T follicular helper cell (primary cell): ENCODE data around the gene ZDHHC11.
A peak's percentile ranks its signal among the peaks of the same experiment; 100 is the strongest.
"Not testable (repeated sequence)": the region's sequence is repeated elsewhere in the genome, so short reads cannot be mapped to it uniquely, and the experiment has no call there.

ENCODE experiments used
- DNase-seq: peaks from one replicate; pipeline ENCODE4 v3.0.0-alpha.2; 2020; ENCODE audit warnings: low read depth

The ZDHHC11 gene

DNA sequence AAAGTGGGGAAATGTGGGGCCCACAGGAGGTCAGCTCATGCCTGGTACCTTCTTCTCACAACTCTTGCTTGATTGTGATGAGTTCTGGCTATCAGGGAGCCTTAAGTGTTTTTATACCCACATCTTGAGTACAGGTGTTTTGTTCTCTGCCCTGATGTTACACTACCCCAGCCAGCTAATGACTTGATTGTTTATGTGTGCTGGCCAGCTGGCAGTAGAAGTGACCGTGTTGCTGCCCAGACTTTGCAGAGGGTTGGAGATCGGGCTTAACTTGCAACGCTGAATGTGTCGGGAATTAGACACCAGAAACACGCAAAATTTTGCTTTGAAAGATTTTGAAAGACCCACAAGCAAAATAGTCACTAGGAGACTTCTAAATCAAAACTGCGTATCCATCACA is 49.3 kb downstream of the ZDHHC11 start:
- DNase-seq = no peak

DNA sequence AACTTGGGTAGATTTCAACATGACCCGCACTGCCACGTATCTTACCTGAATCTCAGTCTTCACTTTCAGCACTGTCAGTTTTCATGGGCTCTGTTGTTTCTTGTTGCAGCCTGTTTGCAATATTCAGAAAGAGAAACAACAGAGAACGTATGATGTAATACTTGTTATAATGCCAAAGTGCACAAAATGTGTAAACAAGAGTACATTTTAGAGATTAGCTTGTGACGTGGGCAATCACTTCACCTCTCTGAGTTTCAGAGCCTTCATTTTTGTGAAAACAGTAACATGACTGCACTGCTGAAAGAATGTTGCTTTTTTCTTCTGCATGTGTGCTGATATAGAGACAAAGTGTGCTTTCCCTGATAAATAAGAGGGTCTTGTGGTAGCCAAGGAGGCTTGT is 49.7 kb downstream of the ZDHHC11 start:
- not testable (repeated sequence) for DNase-seq

- not testable (repeated sequence) for DNase-seq
Measured at GRCh38 chr5:798505-799138, 52.2 kb downstream of the ZDHHC11 start.

GRCh38 chr5:797986-798385 is 52.8 kb downstream of the ZDHHC11 start:
- not testable (repeated sequence) for DNase-seq

DNA sequence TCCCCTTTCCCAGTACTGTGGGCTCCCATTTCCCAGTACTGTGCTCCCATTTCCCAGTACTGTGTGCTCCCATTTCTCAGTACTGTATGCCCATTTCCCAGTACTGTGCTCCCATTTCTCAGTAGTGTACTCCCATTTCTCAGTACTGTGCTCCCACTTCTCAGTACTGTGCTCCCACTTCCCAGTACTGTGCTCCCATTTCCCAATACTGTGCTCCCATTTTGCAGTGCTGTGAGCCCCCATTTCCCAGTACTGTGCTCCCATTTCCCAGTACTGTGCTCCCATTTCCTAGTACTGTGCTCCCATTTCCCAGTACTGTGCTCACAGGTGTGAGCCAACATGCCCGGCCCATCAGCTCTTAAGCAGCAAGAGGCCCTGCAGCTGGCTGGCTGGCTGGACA is 54.9 kb downstream of the ZDHHC11 start:
- DNase-seq = not testable (repeated sequence)

DNA sequence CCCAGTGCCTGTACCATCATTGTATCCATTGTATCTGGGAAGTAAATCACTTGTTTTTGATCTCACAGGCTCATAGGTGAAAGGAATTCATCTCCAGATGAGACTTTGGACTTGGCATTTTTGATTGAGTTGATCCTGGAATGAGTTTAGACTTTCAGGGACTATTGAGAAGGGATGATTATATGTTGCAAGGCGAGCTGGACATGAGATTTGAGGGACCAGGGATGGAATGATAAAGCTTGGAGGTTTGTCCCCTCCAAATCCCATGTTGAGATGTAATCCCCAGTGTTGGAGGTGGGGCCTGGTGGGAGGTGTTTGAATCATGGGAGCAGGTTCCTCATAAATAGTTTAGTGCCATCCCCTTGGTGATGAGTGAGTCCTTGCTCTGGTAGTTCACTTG is 55.8 kb downstream of the ZDHHC11 start:
- not testable (repeated sequence) for DNase-seq

GRCh38 chr5:788703-789102 is 62.1 kb downstream of the ZDHHC11 start:
- DNase-seq = not testable (repeated sequence)

GRCh38 chr5:787857-788233 is 62.9 kb downstream of the ZDHHC11 start:
- not testable (repeated sequence) for DNase-seq

DNA sequence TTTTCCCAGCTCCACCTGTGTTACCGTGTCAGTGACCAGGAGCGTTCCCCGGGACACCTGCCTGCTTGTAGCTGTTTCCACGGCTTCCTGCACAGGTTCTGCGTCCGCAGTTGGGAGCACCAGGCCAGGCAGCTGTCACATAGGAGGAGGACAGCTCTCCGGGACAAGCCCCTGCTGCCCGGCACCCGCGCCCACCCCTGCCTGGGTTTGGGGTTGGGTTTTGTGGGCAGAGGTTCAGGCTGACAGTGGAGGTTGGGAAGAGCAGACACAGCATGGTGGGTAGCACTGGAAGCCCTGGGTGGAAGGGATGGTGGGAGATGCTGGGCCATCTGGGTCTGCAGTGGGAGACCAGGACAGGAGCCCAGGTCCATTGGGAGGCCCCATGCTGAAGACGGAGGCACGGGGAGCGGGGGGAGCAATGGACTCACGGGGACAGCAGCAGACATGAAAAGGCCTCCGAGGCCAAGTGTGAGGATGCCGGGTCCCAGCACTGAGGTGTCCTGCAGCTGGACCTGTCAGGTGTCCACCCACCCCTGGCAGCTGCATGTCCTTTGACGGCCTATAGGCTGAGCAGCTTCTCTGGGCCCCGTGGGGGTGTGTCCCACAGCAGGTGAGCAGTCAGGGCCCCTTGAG is 63.4 kb downstream of the ZDHHC11 start:
- not testable (repeated sequence) for DNase-seq

- not testable (repeated sequence) for DNase-seq
Measured at GRCh38 chr5:785181-785705, 65.5 kb downstream of the ZDHHC11 start.

- peak; percentile 80 for DNase-seq
Measured at GRCh38 chr5:784428-785177, 66.2 kb downstream of the ZDHHC11 start, which contains the start of gene ZDHHC11B. ZDHHC11B (minus strand) TSS chr5:784729; CDS start chr5:766919, 17,810 bp downstream.

GRCh38 chr5:783881-784427 is 66.8 kb downstream of the ZDHHC11 start:
- DNase-seq = peak; percentile 27

GRCh38 chr5:783049-783802 is 67.6 kb downstream of the ZDHHC11 start:
- DNase-seq = not testable (repeated sequence)

DNA sequence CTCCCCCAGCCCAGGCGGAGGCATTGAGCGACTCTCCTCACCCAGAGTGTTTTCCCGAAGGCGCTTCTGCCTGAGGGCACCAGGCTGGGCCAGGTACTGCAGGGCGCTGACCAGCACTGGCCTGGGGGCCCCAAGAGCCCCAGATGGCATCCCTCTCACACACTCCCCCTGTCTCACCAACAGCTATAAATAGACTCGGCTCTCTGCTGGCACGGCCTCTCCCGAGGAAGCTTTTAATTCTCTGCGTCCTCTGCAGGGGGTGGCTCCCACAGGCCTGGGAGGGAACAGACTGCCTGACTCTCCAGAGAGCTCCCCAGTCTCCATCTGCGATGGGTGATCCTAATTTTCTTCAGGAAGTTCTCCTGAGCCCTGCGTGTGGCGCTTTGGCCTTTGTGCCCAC is 68.4 kb downstream of the ZDHHC11 start:
- DNase-seq = not testable (repeated sequence)

GRCh38 chr5:780571-780970 is 70.2 kb downstream of the ZDHHC11 start:
- DNase-seq = not testable (repeated sequence)

DNA sequence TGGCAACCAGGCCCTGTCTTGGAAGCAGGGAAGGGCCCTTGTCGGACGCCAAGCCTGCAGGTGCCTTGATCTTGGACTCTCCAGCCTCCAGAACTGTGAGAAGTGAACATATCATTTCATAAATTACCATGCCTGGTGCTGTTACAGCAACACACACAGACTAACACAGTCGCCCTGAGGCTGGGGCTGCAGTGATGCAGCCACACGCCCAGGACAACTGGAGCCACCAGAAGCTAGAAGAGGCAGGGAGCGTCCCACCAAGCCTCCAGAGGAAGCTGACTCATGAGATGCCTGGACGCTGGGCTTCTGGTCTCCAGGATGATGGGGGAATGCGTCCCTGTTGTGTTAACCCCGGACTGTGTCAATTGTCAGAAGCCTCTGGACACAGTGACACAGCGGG is 71.8 kb downstream of the ZDHHC11 start:
- not testable (repeated sequence) for DNase-seq

DNA sequence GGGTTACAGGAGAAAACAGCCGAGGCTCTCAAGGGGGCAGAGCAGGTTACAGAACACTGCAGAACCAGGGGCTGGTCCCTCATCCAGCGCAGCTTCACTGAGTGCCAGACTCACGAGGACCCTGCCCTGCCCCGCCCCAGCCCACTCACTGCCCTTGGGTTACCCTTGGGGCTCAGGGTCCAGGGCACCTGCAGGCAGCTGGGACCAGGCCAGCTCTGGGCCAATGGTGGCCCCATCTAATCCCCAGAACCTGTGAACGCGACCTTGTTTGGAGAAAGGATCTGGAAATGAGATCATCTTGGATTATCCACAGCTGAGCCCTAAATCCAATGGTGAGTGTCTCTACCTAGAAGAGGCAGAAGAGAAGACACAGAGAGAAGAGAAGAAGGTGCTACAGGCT is 72.4 kb downstream of the ZDHHC11 start:
- not testable (repeated sequence) for DNase-seq

DNA sequence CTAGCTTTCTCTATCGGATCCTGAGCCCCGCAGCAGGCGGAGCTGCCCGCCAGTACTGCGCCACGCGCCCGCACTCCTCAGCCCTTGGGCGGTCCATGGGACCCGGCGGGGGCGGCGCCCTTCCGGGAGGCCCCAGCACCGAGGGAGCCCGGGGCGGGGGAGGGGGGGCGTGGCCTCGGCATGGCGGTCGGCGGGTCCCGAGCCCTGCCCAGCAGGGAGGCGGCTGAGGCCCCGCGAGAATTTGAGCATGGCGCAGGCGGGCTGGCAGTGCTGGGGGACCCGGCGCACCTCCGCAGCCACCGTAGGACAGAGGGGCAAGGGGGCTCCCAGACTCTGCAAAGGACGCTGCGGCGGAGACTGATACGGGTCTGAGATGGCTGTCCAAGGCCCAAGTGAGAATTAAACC is 73.0 kb downstream of the ZDHHC11 start:
- no peak for DNase-seq

DNA sequence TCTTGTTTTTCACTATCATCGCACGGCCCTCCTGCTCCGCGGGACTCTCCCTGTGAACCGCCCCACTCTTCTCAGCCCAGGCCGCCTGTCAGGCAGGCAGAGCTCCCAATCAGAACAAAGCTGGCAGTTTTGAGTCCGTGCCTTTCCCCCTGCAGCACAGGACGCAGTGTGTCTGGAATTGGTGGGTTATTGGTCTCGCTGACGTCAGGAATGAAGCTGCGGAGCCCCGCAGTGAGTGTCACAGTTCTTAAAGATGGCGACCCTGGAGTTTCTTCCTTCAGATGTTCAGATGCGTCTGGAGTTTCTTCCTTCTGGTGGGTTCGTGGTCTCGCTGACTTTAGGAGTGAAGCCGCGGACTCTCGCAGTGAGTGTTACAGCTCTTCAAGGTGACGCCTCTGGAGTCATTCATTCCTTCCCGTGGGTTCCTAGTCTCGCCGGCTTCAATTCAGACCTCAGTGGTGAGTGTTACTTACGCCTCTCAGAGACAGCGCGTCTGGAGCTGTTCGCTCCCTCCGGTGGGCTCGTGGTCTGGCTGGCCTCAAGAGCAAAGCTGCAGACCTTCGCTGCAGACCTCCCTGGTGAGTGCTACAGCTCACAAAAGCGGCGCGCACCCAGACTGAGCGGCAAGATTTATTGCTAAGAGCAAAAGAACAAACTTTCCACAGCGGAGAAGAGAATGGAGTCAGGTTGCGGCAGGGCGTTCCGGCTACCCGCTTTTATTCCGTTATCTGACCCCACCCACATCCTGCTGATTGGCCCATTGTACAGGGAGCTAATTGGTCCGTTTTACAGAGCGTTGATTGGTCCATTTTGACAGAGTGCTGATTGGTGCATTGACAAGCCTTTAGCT is 73.7 kb downstream of the ZDHHC11 start:
- no peak for DNase-seq
